Panc1 (cell line): ENCODE results near the gene CFAP410.

Experiments used
- POLR2AphosphoS5 ChIP-seq: IDR thresholded peaks from 2 replicates; pipeline ENCODE4 v1.6.1; 2012; ENCODE audit warnings: mild to moderate bottlenecking, low read depth, low read length, moderate library complexity
- TF ChIP-seq, protein P1 (sequence below): fragments of 450-650 bp; IDR thresholded peaks from 2 replicates; pipeline ENCODE4 v1.5.1; 2017; ENCODE audit warnings: mild to moderate bottlenecking
- TF ChIP-seq, protein P2 (sequence below), 2 experiments: IDR thresholded peaks; 2 replicates each; pipeline ENCODE4 v1.6.1; 2011 to 2012; ENCODE audit warnings: low read depth in 2 of 2, control low read depth in 1 of 2, low read length in 1 of 2, mild to moderate bottlenecking in 1 of 2, moderate library complexity in 1 of 2; ENCODE audit not compliant: insufficient read depth in 1 of 2

DNA sequence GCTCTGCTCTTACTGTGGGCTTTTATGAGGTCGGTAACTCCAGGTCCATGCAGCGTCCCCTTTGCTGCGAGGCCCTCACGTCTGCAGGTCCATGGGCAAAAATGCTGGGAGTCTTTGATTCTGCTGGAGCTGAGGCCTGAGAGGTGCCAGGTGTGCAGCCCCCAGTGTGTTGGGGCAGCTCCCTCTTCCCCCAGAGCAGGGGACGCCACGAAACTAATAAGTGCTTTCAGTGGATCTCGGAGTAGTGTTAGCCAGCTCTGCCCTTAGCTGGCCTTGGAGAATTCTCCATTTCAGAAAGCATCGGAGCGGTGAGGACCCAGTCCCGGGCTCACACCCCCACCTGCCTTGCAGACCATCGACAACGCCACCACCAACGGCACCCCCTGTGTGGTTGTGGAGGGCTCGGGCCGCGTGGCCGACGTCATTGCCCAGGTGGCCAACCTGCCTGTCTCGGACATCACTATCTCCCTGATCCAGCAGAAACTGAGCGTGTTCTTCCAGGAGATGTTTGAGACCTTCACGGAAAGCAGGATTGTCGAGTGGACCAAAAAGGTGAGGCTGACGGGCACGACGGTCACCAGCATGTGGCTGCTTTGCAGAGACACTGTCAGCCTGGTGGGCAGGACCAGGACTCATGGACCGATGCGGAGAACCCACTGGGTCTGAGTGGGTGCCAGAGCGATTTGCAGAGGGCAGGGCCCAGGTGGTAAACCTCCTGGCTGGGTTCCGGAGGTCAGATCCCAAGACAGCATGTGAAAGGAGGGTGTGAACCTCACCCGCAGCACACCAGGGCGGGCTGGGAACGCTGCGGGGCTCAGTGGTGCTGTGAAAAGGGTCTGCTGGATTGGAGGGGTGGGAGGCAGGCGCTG lies 39.7 kb upstream of the CFAP410 start:
- no peak for TF ChIP-seq POLR2AphosphoS5
- TF ChIP-seq, protein P1, sequence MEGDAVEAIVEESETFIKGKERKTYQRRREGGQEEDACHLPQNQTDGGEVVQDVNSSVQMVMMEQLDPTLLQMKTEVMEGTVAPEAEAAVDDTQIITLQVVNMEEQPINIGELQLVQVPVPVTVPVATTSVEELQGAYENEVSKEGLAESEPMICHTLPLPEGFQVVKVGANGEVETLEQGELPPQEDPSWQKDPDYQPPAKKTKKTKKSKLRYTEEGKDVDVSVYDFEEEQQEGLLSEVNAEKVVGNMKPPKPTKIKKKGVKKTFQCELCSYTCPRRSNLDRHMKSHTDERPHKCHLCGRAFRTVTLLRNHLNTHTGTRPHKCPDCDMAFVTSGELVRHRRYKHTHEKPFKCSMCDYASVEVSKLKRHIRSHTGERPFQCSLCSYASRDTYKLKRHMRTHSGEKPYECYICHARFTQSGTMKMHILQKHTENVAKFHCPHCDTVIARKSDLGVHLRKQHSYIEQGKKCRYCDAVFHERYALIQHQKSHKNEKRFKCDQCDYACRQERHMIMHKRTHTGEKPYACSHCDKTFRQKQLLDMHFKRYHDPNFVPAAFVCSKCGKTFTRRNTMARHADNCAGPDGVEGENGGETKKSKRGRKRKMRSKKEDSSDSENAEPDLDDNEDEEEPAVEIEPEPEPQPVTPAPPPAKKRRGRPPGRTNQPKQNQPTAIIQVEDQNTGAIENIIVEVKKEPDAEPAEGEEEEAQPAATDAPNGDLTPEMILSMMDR: no peak
- TF ChIP-seq, protein P2, sequence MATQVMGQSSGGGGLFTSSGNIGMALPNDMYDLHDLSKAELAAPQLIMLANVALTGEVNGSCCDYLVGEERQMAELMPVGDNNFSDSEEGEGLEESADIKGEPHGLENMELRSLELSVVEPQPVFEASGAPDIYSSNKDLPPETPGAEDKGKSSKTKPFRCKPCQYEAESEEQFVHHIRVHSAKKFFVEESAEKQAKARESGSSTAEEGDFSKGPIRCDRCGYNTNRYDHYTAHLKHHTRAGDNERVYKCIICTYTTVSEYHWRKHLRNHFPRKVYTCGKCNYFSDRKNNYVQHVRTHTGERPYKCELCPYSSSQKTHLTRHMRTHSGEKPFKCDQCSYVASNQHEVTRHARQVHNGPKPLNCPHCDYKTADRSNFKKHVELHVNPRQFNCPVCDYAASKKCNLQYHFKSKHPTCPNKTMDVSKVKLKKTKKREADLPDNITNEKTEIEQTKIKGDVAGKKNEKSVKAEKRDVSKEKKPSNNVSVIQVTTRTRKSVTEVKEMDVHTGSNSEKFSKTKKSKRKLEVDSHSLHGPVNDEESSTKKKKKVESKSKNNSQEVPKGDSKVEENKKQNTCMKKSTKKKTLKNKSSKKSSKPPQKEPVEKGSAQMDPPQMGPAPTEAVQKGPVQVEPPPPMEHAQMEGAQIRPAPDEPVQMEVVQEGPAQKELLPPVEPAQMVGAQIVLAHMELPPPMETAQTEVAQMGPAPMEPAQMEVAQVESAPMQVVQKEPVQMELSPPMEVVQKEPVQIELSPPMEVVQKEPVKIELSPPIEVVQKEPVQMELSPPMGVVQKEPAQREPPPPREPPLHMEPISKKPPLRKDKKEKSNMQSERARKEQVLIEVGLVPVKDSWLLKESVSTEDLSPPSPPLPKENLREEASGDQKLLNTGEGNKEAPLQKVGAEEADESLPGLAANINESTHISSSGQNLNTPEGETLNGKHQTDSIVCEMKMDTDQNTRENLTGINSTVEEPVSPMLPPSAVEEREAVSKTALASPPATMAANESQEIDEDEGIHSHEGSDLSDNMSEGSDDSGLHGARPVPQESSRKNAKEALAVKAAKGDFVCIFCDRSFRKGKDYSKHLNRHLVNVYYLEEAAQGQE (IDR thresholded peaks at IDR 0.05; ENCODE audit: insufficient read depth in 1 of 2, low read depth in 2 of 2, low read length in 1 of 2): no peak
